Hepatocyte (in vitro differentiated cells): ENCODE data around the gene ITPRID2.

Source experiments
- CTCF ChIP-seq: fragments of 200-600 bp; sonication (generic); IDR thresholded peaks from 2 replicates; pipeline ENCODE4 v1.5.1; 2016; ENCODE audit warnings: antibody characterized with exemption, mild to moderate bottlenecking; ENCODE audit not compliant: poor library complexity
- EZH2 ChIP-seq: fragments of 200-600 bp; sonication (generic); IDR thresholded peaks from 2 replicates; pipeline ENCODE4 v1.6.1; 2016; ENCODE audit warnings: antibody characterized with exemption, mild to moderate bottlenecking, borderline replicate concordance
- EZH2phosphoT487 ChIP-seq: fragments of 200-600 bp; sonication (generic); IDR thresholded peaks from one replicate; pipeline ENCODE4 v1.6.1; 2018; ENCODE audit warnings: antibody characterized with exemption, mild to moderate bottlenecking, low read depth, moderate library complexity; ENCODE audit not compliant: unreplicated experiment, severe bottlenecking

- TF ChIP-seq CTCF: no peak
- no peak for TF ChIP-seq EZH2
- no peak for TF ChIP-seq EZH2phosphoT487
Measured at GRCh38 chr2:181959508-181959907, 68.0 kb downstream of the ITPRID2 start.
